HEK293 (cell line): ENCODE measurements around the gene SOX6.
A peak's percentile ranks its signal among the peaks of the same experiment; 100 is the strongest.

Source experiments
- CTCF ChIA-PET: fragments of 350-600 bp; formaldehyde crosslinking; extraction: SDS; loops from one replicate; lab custom pipeline; 2021; ENCODE audit warnings: antibody characterized with exemption; lab: Yijun Ruan, JAX
- POLR2A ChIA-PET: fragments of 300-600 bp; formaldehyde crosslinking; extraction: SDS; loops from one replicate; lab custom pipeline; 2020; ENCODE audit warnings: antibody characterized with exemption, inconsistent platforms; lab: Yijun Ruan, JAX
- H3K27ac ChIP-seq: fragments of 200-500 bp; sonication (Bioruptor generic); 2 replicates; pipeline ENCODE4 v1.5.1; 2014; ENCODE audit warnings: low read depth, low read length, control low read depth, inconsistent platforms; ENCODE audit errors: extremely low read depth
- H3K36me3 ChIP-seq, 2 experiments: fragments of 200-500 bp in 1 of 2; sonication (Bioruptor generic) in 1 of 2; 1 replicate in 1 of 2; 2 replicates in 1 of 2; pipeline ENCODE4 v1.5.1; 2014 to 2017; ENCODE audit warnings: inconsistent platforms in 2 of 2, low read length in 2 of 2; ENCODE audit not compliant: control insufficient read depth in 2 of 2, insufficient read depth in 1 of 2
- H3K4me1 ChIP-seq: fragments of 200-500 bp; sonication (Bioruptor generic); 2 replicates; pipeline ENCODE4 v1.5.1; 2014; ENCODE audit warnings: mild to moderate bottlenecking, low read length, inconsistent platforms; ENCODE audit not compliant: control insufficient read depth, insufficient read depth
- H3K4me3 ChIP-seq: 2 replicates; pipeline ENCODE4 v1.5.1; 2011; ENCODE audit warnings: low read depth, mild to moderate bottlenecking, control low read depth, low read length, moderate library complexity
- H3K9me3 ChIP-seq: fragments of 200-500 bp; sonication (Bioruptor generic); 2 replicates; pipeline ENCODE4 v1.5.1; 2014; ENCODE audit warnings: low read depth, low read length, inconsistent platforms; ENCODE audit not compliant: control insufficient read depth, insufficient read depth
- EGR2 ChIP-seq: fragments of 450-650 bp; formaldehyde crosslinking; IDR thresholded peaks from 2 replicates; pipeline ENCODE4 v1.5.1; 2016; ENCODE audit warnings: low read depth, missing biosample characterization, missing genetic modification characterization
- HOXC10 ChIP-seq: sonication (generic); formaldehyde crosslinking; IDR thresholded peaks from 2 replicates; pipeline ENCODE4 v1.8.1; 2023; ENCODE audit warnings: mild to moderate bottlenecking, missing genetic modification reagents
- REPIN1 ChIP-seq: fragments of 450-650 bp; formaldehyde crosslinking; IDR thresholded peaks from 2 replicates; pipeline ENCODE4 v1.5.1; 2017; ENCODE audit warnings: missing biosample characterization, missing genetic modification characterization, low read depth
- SCRT2 ChIP-seq: fragments of 450-650 bp; formaldehyde crosslinking; IDR thresholded peaks from 2 replicates; pipeline ENCODE4 v1.5.1; 2016; ENCODE audit warnings: missing biosample characterization, missing genetic modification characterization
- ZBTB7A ChIP-seq: fragments of 450-650 bp; formaldehyde crosslinking; IDR thresholded peaks from 2 replicates; pipeline ENCODE4 v1.5.1; 2016; ENCODE audit warnings: low read depth, missing biosample characterization, missing genetic modification characterization
- ZFHX2 ChIP-seq: fragments of 450-650 bp; formaldehyde crosslinking; conservative IDR thresholded peaks from 2 replicates; pipeline ENCODE4 v1.5.1; 2016; ENCODE audit warnings: missing biosample characterization, missing genetic modification characterization
- ZFP3 ChIP-seq: fragments of 450-650 bp; formaldehyde crosslinking; IDR thresholded peaks from 2 replicates; pipeline ENCODE4 v1.5.1; 2016; ENCODE audit warnings: low read depth, missing biosample characterization, missing genetic modification characterization
- ZNF112 ChIP-seq: fragments of 450-650 bp; formaldehyde crosslinking; IDR thresholded peaks from 2 replicates; pipeline ENCODE4 v1.5.0; 2017; ENCODE audit warnings: missing biosample characterization, missing genetic modification characterization
- ZNF169 ChIP-seq: fragments of 450-650 bp; formaldehyde crosslinking; IDR thresholded peaks from 2 replicates; pipeline ENCODE4 v1.5.1; 2016; ENCODE audit warnings: missing biosample characterization, missing genetic modification characterization
- ZNF174 ChIP-seq: fragments of 450-650 bp; formaldehyde crosslinking; IDR thresholded peaks from 2 replicates; pipeline ENCODE4 v1.5.0; 2017; ENCODE audit warnings: missing biosample characterization, mild to moderate bottlenecking, missing genetic modification characterization
- ZNF175 ChIP-seq: fragments of 450-650 bp; formaldehyde crosslinking; IDR thresholded peaks from 2 replicates; pipeline ENCODE4 v1.5.1; 2016; ENCODE audit warnings: missing biosample characterization, missing genetic modification characterization
- ZNF311 ChIP-seq: fragments of 450-650 bp; formaldehyde crosslinking; IDR thresholded peaks from 2 replicates; pipeline ENCODE4 v1.5.1; 2017; ENCODE audit warnings: missing biosample characterization, missing genetic modification characterization, borderline replicate concordance
- ZNF449 ChIP-seq: fragments of 450-650 bp; formaldehyde crosslinking; IDR thresholded peaks from 2 replicates; pipeline ENCODE4 v1.5.1; 2017; ENCODE audit warnings: missing biosample characterization, mild to moderate bottlenecking, missing genetic modification characterization, moderate library complexity
- ZNF518A ChIP-seq: fragments of 450-650 bp; formaldehyde crosslinking; conservative IDR thresholded peaks from 2 replicates; pipeline ENCODE4 v1.5.1; 2016; ENCODE audit warnings: low read depth, missing biosample characterization, missing genetic modification characterization
- ZNF530 ChIP-seq: fragments of 450-650 bp; formaldehyde crosslinking; IDR thresholded peaks from 2 replicates; pipeline ENCODE4 v1.5.1; 2016; ENCODE audit warnings: low read depth, missing biosample characterization, missing genetic modification characterization
- ZNF555 ChIP-seq: fragments of 450-650 bp; formaldehyde crosslinking; conservative IDR thresholded peaks from 2 replicates; pipeline ENCODE4 v1.5.1; 2017; ENCODE audit warnings: missing biosample characterization, mild to moderate bottlenecking, missing genetic modification characterization, inconsistent platforms
- ZNF621 ChIP-seq: fragments of 450-650 bp; formaldehyde crosslinking; IDR thresholded peaks from 2 replicates; pipeline ENCODE4 v1.5.1; 2017; ENCODE audit warnings: missing biosample characterization, missing genetic modification characterization
- ZNF658 ChIP-seq: fragments of 450-650 bp; formaldehyde crosslinking; IDR thresholded peaks from 2 replicates; pipeline ENCODE4; 2016; ENCODE audit warnings: missing biosample characterization, missing genetic modification characterization
- TF ChIP-seq, protein P1 (sequence below): fragments of 450-650 bp; formaldehyde crosslinking; IDR thresholded peaks from 2 replicates; pipeline ENCODE4 v1.5.1; 2016; ENCODE audit warnings: missing biosample characterization, missing genetic modification characterization, low read depth

The SOX6 gene

DNA sequence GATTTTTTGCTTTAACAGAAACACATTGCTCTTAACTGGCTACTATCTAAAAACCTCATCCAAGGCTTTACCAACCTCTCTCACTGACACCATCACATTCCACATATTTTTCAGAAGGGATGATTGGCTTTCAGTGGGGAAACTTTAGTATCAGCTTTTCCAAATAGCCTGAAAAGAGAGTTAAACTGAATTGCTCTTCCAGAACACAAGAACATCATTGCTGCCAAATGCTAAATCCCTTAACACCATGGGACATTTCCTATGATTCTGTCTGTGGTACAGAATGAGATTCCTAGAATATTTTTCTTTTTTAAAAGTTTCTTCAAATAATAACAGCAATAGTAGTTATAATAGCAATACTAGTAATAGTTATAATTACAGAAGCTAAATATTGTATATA, 45.4 kb downstream of the SOX6 start (continued):
- TF ChIP-seq ZNF112 (tag by site-specific recombination) (no peak), ZFP3 (tag by site-specific recombination) (no peak)
- TF ChIP-seq, all 188 proteins: peak for 0

DNA sequence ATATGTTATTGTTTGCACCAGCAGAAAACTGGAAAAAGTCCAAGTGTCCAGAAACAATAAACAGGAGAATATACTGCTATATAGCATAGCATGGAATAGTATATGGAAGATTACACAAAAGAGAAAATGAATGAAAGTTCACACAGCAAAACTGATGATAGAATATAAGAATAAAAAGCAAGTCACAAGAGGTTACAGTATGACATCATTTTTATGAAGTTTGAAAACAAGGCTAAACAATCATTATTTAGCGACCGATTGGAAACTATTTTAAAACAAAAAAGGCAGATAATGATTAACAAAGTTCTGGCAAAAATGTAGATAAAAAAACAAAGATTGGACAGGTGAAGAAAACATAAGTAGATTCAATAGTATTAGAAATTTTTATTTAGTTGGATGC, 47.1 kb downstream of the SOX6 start:
- Histone ChIP-seq H3K4me3 (no peak overlapping the region), H3K36me3 (no peaks in the 10 kb centered on the region), H3K4me1 (no peaks in the 10 kb centered on the region), H3K27ac (no peak overlapping the region), H3K9me3 (no peaks in the 10 kb centered on the region)
- CTCF ChIA-PET, result no interaction called here
- POLR2A ChIA-PET, result no interaction called here
- TF ChIP-seq, protein P1, sequence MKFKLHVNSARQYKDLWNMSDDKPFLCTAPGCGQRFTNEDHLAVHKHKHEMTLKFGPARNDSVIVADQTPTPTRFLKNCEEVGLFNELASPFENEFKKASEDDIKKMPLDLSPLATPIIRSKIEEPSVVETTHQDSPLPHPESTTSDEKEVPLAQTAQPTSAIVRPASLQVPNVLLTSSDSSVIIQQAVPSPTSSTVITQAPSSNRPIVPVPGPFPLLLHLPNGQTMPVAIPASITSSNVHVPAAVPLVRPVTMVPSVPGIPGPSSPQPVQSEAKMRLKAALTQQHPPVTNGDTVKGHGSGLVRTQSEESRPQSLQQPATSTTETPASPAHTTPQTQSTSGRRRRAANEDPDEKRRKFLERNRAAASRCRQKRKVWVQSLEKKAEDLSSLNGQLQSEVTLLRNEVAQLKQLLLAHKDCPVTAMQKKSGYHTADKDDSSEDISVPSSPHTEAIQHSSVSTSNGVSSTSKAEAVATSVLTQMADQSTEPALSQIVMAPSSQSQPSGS (tag by site-specific recombination), result peak; percentile 64; the same call in 1 of the 2 replicates
- TF ChIP-seq ZFHX2 (tag by site-specific recombination) (no peak), SCRT2 (tag by site-specific recombination) (no peak)

DNA sequence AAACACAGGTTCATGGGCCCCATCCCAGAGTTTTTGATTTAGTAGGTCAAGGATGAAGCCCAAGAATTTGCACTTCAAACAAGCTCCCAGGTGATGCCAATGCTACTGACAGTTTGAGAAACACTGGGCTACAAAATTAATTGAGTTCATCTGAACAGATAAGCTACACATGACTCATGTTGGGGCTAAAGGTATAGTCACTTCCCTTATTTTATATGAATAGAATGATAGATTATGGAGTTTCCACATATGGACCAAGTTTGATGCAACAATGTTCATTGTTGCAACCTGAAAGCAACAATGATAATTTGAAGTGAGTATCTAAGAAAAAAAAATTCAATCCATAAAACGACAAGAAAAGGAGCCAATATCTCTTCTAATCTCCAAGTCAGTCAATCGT, 54.9 kb downstream of the SOX6 start:
- no peak overlapping the region for H3K27ac ChIP-seq
- no peaks in the 10 kb centered on the region for H3K9me3 ChIP-seq
- ChIA-PET CTCF (no interaction called here), POLR2A (interaction anchor here (0.5 kb wide), 1 partner anchor 17 kb away, joined by 3 read pairs; no protein-coding TSS in a partner anchor)
- H3K4me3 ChIP-seq, result no peak overlapping the region
- no peaks in the 10 kb centered on the region for H3K4me1 ChIP-seq
- no peak for TF ChIP-seq ZNF169 (tag by site-specific recombination)
- TF ChIP-seq ZNF530 (tag by site-specific recombination), result no peak
- TF ChIP-seq ZNF555 (tag by site-specific recombination), result no peak
- no peak for TF ChIP-seq REPIN1 (tag by site-specific recombination)
- TF ChIP-seq ZNF621 (tag by site-specific recombination), result no peak
- TF ChIP-seq ZNF658, result no peak
- TF ChIP-seq ZNF518A, result no peak
- TF ChIP-seq ZNF449 (tag by site-specific recombination), result no peak
- TF ChIP-seq ZNF311 (tag by site-specific recombination), result no peak
- no peak for TF ChIP-seq HOXC10 (CRISPR knock-in tag)
- TF ChIP-seq ZNF175 (tag by site-specific recombination), result no peak
- TF ChIP-seq ZBTB7A, result no peak
- TF ChIP-seq ZNF174 (tag by site-specific recombination), result no peak
- TF ChIP-seq EGR2 (tag by site-specific recombination), result no peak
- no peaks in the 10 kb centered on the region for H3K36me3 ChIP-seq
